H9 (cell line): Measurements from ENCODE around the gene LMLN. TPM values are rescaled to one million over a fixed set of nuclear protein-coding genes. Genes with fewer than 3 reads are reported as not detected.

Experiments used
- DNase-seq: peaks from one replicate; pipeline ENCODE4 v3.0.0-alpha.2; 2017
- H2AFZ ChIP-seq: one replicate; pipeline ENCODE4 v1.6.1; 2013; ENCODE audit warnings: mild to moderate bottlenecking, low read length, control low read depth, moderate library complexity
- H2AK5ac ChIP-seq: 2 replicates; pipeline ENCODE4 v1.6.1; 2013; ENCODE audit warnings: low read length, control low read depth, mixed read lengths; ENCODE audit not compliant: insufficient read length
- H2BK120ac ChIP-seq: one replicate; pipeline ENCODE4 v1.6.1; 2013; ENCODE audit warnings: low read depth, mild to moderate bottlenecking, low read length, control low read depth, inconsistent platforms; ENCODE audit not compliant: poor library complexity, severe bottlenecking
- H2BK12ac ChIP-seq: 2 replicates; pipeline ENCODE4 v1.6.1; 2013; ENCODE audit warnings: low read length, control low read depth, mixed read lengths, low read depth; ENCODE audit not compliant: insufficient read length
- H2BK15ac ChIP-seq: 2 replicates; pipeline ENCODE4 v1.6.1; 2013; ENCODE audit warnings: low read depth, low read length, control low read depth
- H2BK20ac ChIP-seq: one replicate; pipeline ENCODE4 v1.6.1; 2013; ENCODE audit warnings: low read depth, mild to moderate bottlenecking, low read length, control low read depth, inconsistent platforms; ENCODE audit not compliant: poor library complexity, severe bottlenecking
- H2BK5ac ChIP-seq: 2 replicates; pipeline ENCODE4 v1.6.1; 2013; ENCODE audit warnings: low read length, control low read depth, mixed read lengths; ENCODE audit not compliant: insufficient read length
- H3K14ac ChIP-seq: 2 replicates; pipeline ENCODE4 v1.6.1; 2013; ENCODE audit warnings: low read length, control low read depth; ENCODE audit not compliant: insufficient read depth
- H3K18ac ChIP-seq: 2 replicates; pipeline ENCODE4 v1.6.1; 2013; ENCODE audit warnings: low read depth, mild to moderate bottlenecking, mixed read lengths, low read length, control low read depth; ENCODE audit not compliant: insufficient read length
- H3K23ac ChIP-seq: 2 replicates; pipeline ENCODE4 v1.6.1; 2013; ENCODE audit warnings: low read length, control low read depth, mixed read lengths, low read depth; ENCODE audit not compliant: insufficient read length
- H3K23me2 ChIP-seq: 2 replicates; pipeline ENCODE4 v1.6.1; 2013; ENCODE audit warnings: low read depth, mild to moderate bottlenecking, mixed read lengths, low read length, control low read depth; ENCODE audit not compliant: insufficient read length, poor library complexity, severe bottlenecking
- H3K27ac ChIP-seq: 2 replicates; pipeline ENCODE4 v1.5.1; 2013; ENCODE audit warnings: low read length, control low read depth, mixed read lengths, low read depth; ENCODE audit not compliant: insufficient read length
- H3K27me3 ChIP-seq: 2 replicates; pipeline ENCODE4 v1.6.1; 2013; ENCODE audit warnings: low read length, control low read depth, inconsistent platforms; ENCODE audit not compliant: insufficient read depth
- H3K4ac ChIP-seq: 2 replicates; pipeline ENCODE4 v1.6.1; 2013; ENCODE audit warnings: low read depth, mild to moderate bottlenecking, control low read depth, inconsistent platforms, low read length, moderate library complexity
- H3K4me1 ChIP-seq: 2 replicates; pipeline ENCODE4 v1.6.1; 2013; ENCODE audit warnings: low read length, control low read depth, inconsistent platforms; ENCODE audit not compliant: insufficient read depth
- H3K4me2 ChIP-seq: 2 replicates; pipeline ENCODE4 v1.6.1; 2013; ENCODE audit warnings: low read length, control low read depth, mixed read lengths; ENCODE audit not compliant: insufficient read length, insufficient read depth
- H3K56ac ChIP-seq: 2 replicates; pipeline ENCODE4 v1.6.1; 2013; ENCODE audit warnings: low read depth, mild to moderate bottlenecking, mixed read lengths, low read length, control low read depth; ENCODE audit not compliant: insufficient read length
- H3K79me1 ChIP-seq: 2 replicates; pipeline ENCODE4 v1.6.1; 2013; ENCODE audit warnings: low read depth, mild to moderate bottlenecking, moderate library complexity, low read length, control low read depth, inconsistent platforms; ENCODE audit not compliant: insufficient read depth, poor library complexity, severe bottlenecking
- H3K79me2 ChIP-seq: 2 replicates; pipeline ENCODE4 v1.6.1; 2013; ENCODE audit warnings: low read length, control low read depth, inconsistent platforms; ENCODE audit not compliant: insufficient read depth
- H3K9ac ChIP-seq: 2 replicates; pipeline ENCODE4 v1.6.1; 2013; ENCODE audit warnings: low read length, control low read depth, mixed read lengths; ENCODE audit not compliant: insufficient read length; ENCODE audit errors: extremely low read depth
- H3K9me3 ChIP-seq: one replicate; pipeline ENCODE4 v1.6.1; 2013; ENCODE audit warnings: low read depth, low read length, inconsistent platforms; ENCODE audit not compliant: control insufficient read depth
- H3T11ph ChIP-seq: one replicate; pipeline ENCODE4 v1.6.1; 2013; ENCODE audit warnings: mild to moderate bottlenecking, low read length, control low read depth, inconsistent platforms
- H4K20me1 ChIP-seq: one replicate; pipeline ENCODE4 v1.6.1; 2013; ENCODE audit not compliant: control insufficient read depth, insufficient read length, insufficient read depth
- H4K5ac ChIP-seq: 2 replicates; pipeline ENCODE4 v1.6.1; 2013; ENCODE audit warnings: low read depth, mild to moderate bottlenecking, mixed read lengths, low read length, control low read depth; ENCODE audit not compliant: insufficient read length
- H4K8ac ChIP-seq: replicated peaks from 2 replicates; pipeline ENCODE4 v1.6.1; 2013; ENCODE audit warnings: low read length, control low read depth, mixed read lengths, low read depth; ENCODE audit not compliant: insufficient read length
- H4K91ac ChIP-seq: 2 replicates; pipeline ENCODE4 v1.6.1; 2013; ENCODE audit warnings: low read depth, mild to moderate bottlenecking, moderate library complexity, mixed read lengths, low read length, control low read depth; ENCODE audit not compliant: insufficient read length
- H3K27ac Mint-ChIP-seq, 3 experiments: 2 replicates in 2 of 3; 3 replicates in 1 of 3; pipeline ENCODE4 v1.8.0; 2020 to 2021; ENCODE audit warnings: mixed read lengths in 3 of 3, mild to moderate bottlenecking in 1 of 3, moderate library complexity in 1 of 3
- H3K27me3 Mint-ChIP-seq: 2 replicates; pipeline ENCODE4 v1.8.0; 2021; ENCODE audit warnings: low read depth, mild to moderate bottlenecking, moderate library complexity, mixed read lengths
- H3K36me3 Mint-ChIP-seq, 3 experiments: 2 replicates in 2 of 3; 3 replicates in 1 of 3; pipeline ENCODE4 v1.8.0; 2020 to 2021; ENCODE audit warnings: low read depth in 3 of 3, mixed read lengths in 3 of 3; ENCODE audit not compliant: insufficient read depth in 1 of 3
- H3K4me1 Mint-ChIP-seq, 2 experiments: 2 replicates each; pipeline ENCODE4 v1.8.0; 2020; ENCODE audit warnings: mixed read lengths in 2 of 2
- H3K4me3 Mint-ChIP-seq, 2 experiments: 2 replicates in 1 of 2; 3 replicates in 1 of 2; pipeline ENCODE4 v1.8.0; 2020 to 2021; ENCODE audit warnings: mild to moderate bottlenecking in 2 of 2, mixed read lengths in 2 of 2, moderate library complexity in 1 of 2
- H3K9me3 Mint-ChIP-seq, 2 experiments: 2 replicates in 1 of 2; 3 replicates in 1 of 2; pipeline ENCODE4 v1.8.0; 2020; ENCODE audit warnings: mild to moderate bottlenecking in 2 of 2, mixed read lengths in 2 of 2, moderate library complexity in 1 of 2
- CTCF ChIP-seq: fragments of 200-600 bp; sonication (generic); conservative IDR thresholded peaks from 3 replicates; pipeline ENCODE4 v1.8.0; 2021; ENCODE audit warnings: antibody characterized with exemption, mild to moderate bottlenecking
- whole genome bisulfite sequencing: extraction: QIAGEN DNeasy Blood & Tissue Kit; methylation state at CpG from one replicate; pipeline ENCODE4 v1.1.7; 2013; ENCODE audit warnings: missing lambda C conversion rate, low lambda C conversion rate, mixed read lengths; ENCODE audit not compliant: insufficient read length; ENCODE audit errors: extremely low coverage; 5-methylcytosine and 5-hydroxymethylcytosine counted together
- total RNA-seq: library from RNA; stranded (reverse); gene quantifications from 2 replicates; pipeline ENCODE4 v1.2.1, GENCODE V29; 2021

LMLN gene
- total RNA-seq, 1 experiment from 2014 or later, result 3.8 TPM

GRCh38 chr3:197949191-197949777 lies 10.7 kb upstream of the LMLN start:
- H2BK5ac ChIP-seq, result no peak overlapping the region
- no peaks in the 10 kb centered on the region for H3K9me3 ChIP-seq
- no peaks in the 10 kb centered on the region for H4K20me1 ChIP-seq
- H2BK20ac ChIP-seq, result no peak overlapping the region
- peaks cover 7% of the 10 kb centered on the region for H3K79me1 ChIP-seq
- peaks cover 10% of the 10 kb centered on the region for H3K23me2 ChIP-seq
- no peak overlapping the region for H2BK12ac ChIP-seq
- Mint-ChIP-seq H3K4me1 (peaks cover 27 to 42% of the 10 kb centered on the region in 2 experiments), H3K4me3 (peak overlapping the region; percentile 98 to 99), H3K27ac (peak overlapping the region; percentile 100), H3K27me3 (no peaks in the 10 kb centered on the region; the same call in 1 of the 2 replicates), H3K9me3 (peaks cover 0 to 2% of the 10 kb centered on the region in 2 experiments; a peak in 1 of 5 replicates), H3K36me3 (peaks cover 38 to 41% (median 39%) of the 10 kb centered on the region in 3 experiments)
- H3K4me1 ChIP-seq, result no peaks in the 10 kb centered on the region
- H2BK120ac ChIP-seq, result no peak overlapping the region
- H2BK15ac ChIP-seq, result no peak overlapping the region
- H3K9ac ChIP-seq, result peak overlapping the region; percentile 54
- no peak overlapping the region for H4K8ac ChIP-seq
- H3K23ac ChIP-seq, result no peak overlapping the region
- H3K18ac ChIP-seq, result peak overlapping the region; percentile 66
- no peak overlapping the region for H3K4ac ChIP-seq
- H3K56ac ChIP-seq, result no peak overlapping the region
- H3K79me2 ChIP-seq, result peaks cover 11% of the 10 kb centered on the region; the same call in 1 of the 2 replicates
- H4K91ac ChIP-seq, result no peak overlapping the region
- no CpG with 5 or more reads among the region's 17 CpGs for WGBS
- peak overlapping the region; percentile 91 for H3K27ac ChIP-seq
- no peak overlapping the region for H2AFZ ChIP-seq
- no peak overlapping the region for H3K14ac ChIP-seq
- peak overlapping the region; percentile 64 for H3K4me2 ChIP-seq
- no peaks in the 10 kb centered on the region for H3K27me3 ChIP-seq
- no peak for TF ChIP-seq CTCF
- H3T11ph ChIP-seq, result no peak overlapping the region
- DNase-seq, result no peak
- H2AK5ac ChIP-seq, result no peak overlapping the region
- no peak overlapping the region for H4K5ac ChIP-seq
